SK-N-SH (cell line): ENCODE results near the gene PHF20.

Source experiments
- CHD2 ChIP-seq: fragments of 150-350 bp; IDR thresholded peaks from 2 replicates; pipeline ENCODE4 v1.6.1; 2018; ENCODE audit warnings: low read length; ENCODE audit not compliant: partially characterized antibody
- EP300 ChIP-seq, 2 experiments: IDR thresholded peaks; 2 replicates each; pipeline versions ENCODE4 v1.4.0 to v1.6.1; 2012; ENCODE audit warnings: borderline replicate concordance in 1 of 2, low read depth in 1 of 2, low read length in 1 of 2
- EZH2phosphoT487 ChIP-seq: fragments of 200-600 bp; sonication (generic); IDR thresholded peaks from 2 replicates; pipeline ENCODE4 v1.6.1; 2017; ENCODE audit warnings: low read depth, mixed run types, mild to moderate bottlenecking, antibody characterized with exemption, moderate library complexity, borderline replicate concordance
- FOXM1 ChIP-seq: IDR thresholded peaks from 2 replicates; pipeline ENCODE4 v1.4.0; 2012; ENCODE audit warnings: low read depth, mild to moderate bottlenecking
- IRF3 ChIP-seq: fragments of 150-350 bp; IDR thresholded peaks from 2 replicates; pipeline ENCODE4 v1.6.1; 2016; ENCODE audit warnings: mild to moderate bottlenecking, low read depth, low read length
- MEF2A ChIP-seq: IDR thresholded peaks from 2 replicates; pipeline ENCODE4 v1.4.0; 2012; ENCODE audit warnings: low read depth, borderline replicate concordance
- POLR2AphosphoS5 ChIP-seq: IDR thresholded peaks from 2 replicates; pipeline ENCODE4 v1.6.1; 2012; ENCODE audit warnings: low read depth, low read length
- RCOR1 ChIP-seq: fragments of 150-350 bp; IDR thresholded peaks from 2 replicates; pipeline ENCODE4 v1.6.1; 2017; ENCODE audit warnings: antibody characterized with exemption, low read length
- SMC3 ChIP-seq: IDR thresholded peaks from 2 replicates; pipeline ENCODE4 v1.6.1; 2012; ENCODE audit warnings: low read depth, low read length, improper control_type of control experiment
- TEAD4 ChIP-seq: IDR thresholded peaks from 2 replicates; pipeline ENCODE4 v1.4.0; 2012; ENCODE audit warnings: mild to moderate bottlenecking, borderline replicate concordance; ENCODE audit not compliant: insufficient read depth
- YY1 ChIP-seq: IDR thresholded peaks from 2 replicates; pipeline ENCODE4 v1.4.0; 2012; ENCODE audit warnings: low read depth, mild to moderate bottlenecking
- TF ChIP-seq, protein P1 (sequence below): fragments of 200-600 bp; sonication (generic); IDR thresholded peaks from 2 replicates; pipeline ENCODE4 v1.6.1; 2017; ENCODE audit warnings: antibody characterized with exemption, mild to moderate bottlenecking, moderate library complexity

DNA sequence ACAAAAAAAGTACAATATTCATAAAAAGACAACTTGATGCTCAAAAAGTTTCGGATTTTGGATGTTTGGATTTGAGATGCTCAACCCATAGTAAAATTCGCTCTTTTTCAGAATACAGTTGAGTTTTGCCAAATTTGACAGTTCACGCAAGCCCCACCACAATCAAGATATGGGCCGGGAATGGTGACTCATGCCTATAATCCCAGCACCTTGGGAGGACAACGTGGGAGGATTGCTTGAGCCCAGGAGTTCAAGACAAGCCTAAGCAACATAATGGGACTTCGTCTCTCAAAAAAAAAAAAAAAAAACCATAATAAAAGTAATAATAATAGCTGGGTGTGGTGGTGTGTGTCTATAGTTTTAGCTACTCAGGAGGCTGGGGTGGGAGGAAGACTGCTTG, 51.3 kb downstream of the PHF20 start:
- TF ChIP-seq, protein P1, sequence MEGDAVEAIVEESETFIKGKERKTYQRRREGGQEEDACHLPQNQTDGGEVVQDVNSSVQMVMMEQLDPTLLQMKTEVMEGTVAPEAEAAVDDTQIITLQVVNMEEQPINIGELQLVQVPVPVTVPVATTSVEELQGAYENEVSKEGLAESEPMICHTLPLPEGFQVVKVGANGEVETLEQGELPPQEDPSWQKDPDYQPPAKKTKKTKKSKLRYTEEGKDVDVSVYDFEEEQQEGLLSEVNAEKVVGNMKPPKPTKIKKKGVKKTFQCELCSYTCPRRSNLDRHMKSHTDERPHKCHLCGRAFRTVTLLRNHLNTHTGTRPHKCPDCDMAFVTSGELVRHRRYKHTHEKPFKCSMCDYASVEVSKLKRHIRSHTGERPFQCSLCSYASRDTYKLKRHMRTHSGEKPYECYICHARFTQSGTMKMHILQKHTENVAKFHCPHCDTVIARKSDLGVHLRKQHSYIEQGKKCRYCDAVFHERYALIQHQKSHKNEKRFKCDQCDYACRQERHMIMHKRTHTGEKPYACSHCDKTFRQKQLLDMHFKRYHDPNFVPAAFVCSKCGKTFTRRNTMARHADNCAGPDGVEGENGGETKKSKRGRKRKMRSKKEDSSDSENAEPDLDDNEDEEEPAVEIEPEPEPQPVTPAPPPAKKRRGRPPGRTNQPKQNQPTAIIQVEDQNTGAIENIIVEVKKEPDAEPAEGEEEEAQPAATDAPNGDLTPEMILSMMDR = no peak
- TF ChIP-seq MEF2A = no peak
- TF ChIP-seq FOXM1 = no peak
- no peak for TF ChIP-seq EZH2phosphoT487
- no peak for TF ChIP-seq YY1
- TF ChIP-seq CHD2 = no peak
- no peak for TF ChIP-seq EP300 (IDR thresholded peaks at IDR 0.05; ENCODE audit: borderline replicate concordance in 1 of 2, low read depth in 1 of 2, low read length in 1 of 2)
- TF ChIP-seq RCOR1 = no peak
- no peak for TF ChIP-seq POLR2AphosphoS5
- TF ChIP-seq SMC3 = no peak
- no peak for TF ChIP-seq TEAD4
- no peak for TF ChIP-seq IRF3
